H9 (cell line): ENCODE data around the gene ARHGEF17. TPM values are rescaled to one million over a fixed set of nuclear protein-coding genes. Genes with fewer than 3 reads are reported as not detected.

Experiments
- DNase-seq: peaks from one replicate; pipeline ENCODE4 v3.0.0-alpha.2; 2017
- H2AFZ ChIP-seq: one replicate; pipeline ENCODE4 v1.6.1; 2013; ENCODE audit warnings: mild to moderate bottlenecking, low read length, control low read depth, moderate library complexity
- H2AK5ac ChIP-seq: 2 replicates; pipeline ENCODE4 v1.6.1; 2013; ENCODE audit warnings: low read length, control low read depth, mixed read lengths; ENCODE audit not compliant: insufficient read length
- H2BK120ac ChIP-seq: one replicate; pipeline ENCODE4 v1.6.1; 2013; ENCODE audit warnings: low read depth, mild to moderate bottlenecking, low read length, control low read depth, inconsistent platforms; ENCODE audit not compliant: poor library complexity, severe bottlenecking
- H2BK12ac ChIP-seq: 2 replicates; pipeline ENCODE4 v1.6.1; 2013; ENCODE audit warnings: low read length, control low read depth, mixed read lengths, low read depth; ENCODE audit not compliant: insufficient read length
- H2BK15ac ChIP-seq: 2 replicates; pipeline ENCODE4 v1.6.1; 2013; ENCODE audit warnings: low read depth, low read length, control low read depth
- H2BK20ac ChIP-seq: one replicate; pipeline ENCODE4 v1.6.1; 2013; ENCODE audit warnings: low read depth, mild to moderate bottlenecking, low read length, control low read depth, inconsistent platforms; ENCODE audit not compliant: poor library complexity, severe bottlenecking
- H2BK5ac ChIP-seq: 2 replicates; pipeline ENCODE4 v1.6.1; 2013; ENCODE audit warnings: low read length, control low read depth, mixed read lengths; ENCODE audit not compliant: insufficient read length
- H3K14ac ChIP-seq: 2 replicates; pipeline ENCODE4 v1.6.1; 2013; ENCODE audit warnings: low read length, control low read depth; ENCODE audit not compliant: insufficient read depth
- H3K18ac ChIP-seq: 2 replicates; pipeline ENCODE4 v1.6.1; 2013; ENCODE audit warnings: low read depth, mild to moderate bottlenecking, mixed read lengths, low read length, control low read depth; ENCODE audit not compliant: insufficient read length
- H3K23ac ChIP-seq: 2 replicates; pipeline ENCODE4 v1.6.1; 2013; ENCODE audit warnings: low read length, control low read depth, mixed read lengths, low read depth; ENCODE audit not compliant: insufficient read length
- H3K23me2 ChIP-seq: 2 replicates; pipeline ENCODE4 v1.6.1; 2013; ENCODE audit warnings: low read depth, mild to moderate bottlenecking, mixed read lengths, low read length, control low read depth; ENCODE audit not compliant: insufficient read length, poor library complexity, severe bottlenecking
- H3K27ac ChIP-seq: 2 replicates; pipeline ENCODE4 v1.5.1; 2013; ENCODE audit warnings: low read length, control low read depth, mixed read lengths, low read depth; ENCODE audit not compliant: insufficient read length
- H3K27me3 ChIP-seq: 2 replicates; pipeline ENCODE4 v1.6.1; 2013; ENCODE audit warnings: low read length, control low read depth, inconsistent platforms; ENCODE audit not compliant: insufficient read depth
- H3K4ac ChIP-seq: 2 replicates; pipeline ENCODE4 v1.6.1; 2013; ENCODE audit warnings: low read depth, mild to moderate bottlenecking, control low read depth, inconsistent platforms, low read length, moderate library complexity
- H3K4me1 ChIP-seq: 2 replicates; pipeline ENCODE4 v1.6.1; 2013; ENCODE audit warnings: low read length, control low read depth, inconsistent platforms; ENCODE audit not compliant: insufficient read depth
- H3K4me2 ChIP-seq: 2 replicates; pipeline ENCODE4 v1.6.1; 2013; ENCODE audit warnings: low read length, control low read depth, mixed read lengths; ENCODE audit not compliant: insufficient read length, insufficient read depth
- H3K56ac ChIP-seq: 2 replicates; pipeline ENCODE4 v1.6.1; 2013; ENCODE audit warnings: low read depth, mild to moderate bottlenecking, mixed read lengths, low read length, control low read depth; ENCODE audit not compliant: insufficient read length
- H3K79me1 ChIP-seq: 2 replicates; pipeline ENCODE4 v1.6.1; 2013; ENCODE audit warnings: low read depth, mild to moderate bottlenecking, moderate library complexity, low read length, control low read depth, inconsistent platforms; ENCODE audit not compliant: insufficient read depth, poor library complexity, severe bottlenecking
- H3K79me2 ChIP-seq: 2 replicates; pipeline ENCODE4 v1.6.1; 2013; ENCODE audit warnings: low read length, control low read depth, inconsistent platforms; ENCODE audit not compliant: insufficient read depth
- H3K9ac ChIP-seq: 2 replicates; pipeline ENCODE4 v1.6.1; 2013; ENCODE audit warnings: low read length, control low read depth, mixed read lengths; ENCODE audit not compliant: insufficient read length; ENCODE audit errors: extremely low read depth
- H3K9me3 ChIP-seq: one replicate; pipeline ENCODE4 v1.6.1; 2013; ENCODE audit warnings: low read depth, low read length, inconsistent platforms; ENCODE audit not compliant: control insufficient read depth
- H3T11ph ChIP-seq: one replicate; pipeline ENCODE4 v1.6.1; 2013; ENCODE audit warnings: mild to moderate bottlenecking, low read length, control low read depth, inconsistent platforms
- H4K20me1 ChIP-seq: one replicate; pipeline ENCODE4 v1.6.1; 2013; ENCODE audit not compliant: control insufficient read depth, insufficient read length, insufficient read depth
- H4K5ac ChIP-seq: 2 replicates; pipeline ENCODE4 v1.6.1; 2013; ENCODE audit warnings: low read depth, mild to moderate bottlenecking, mixed read lengths, low read length, control low read depth; ENCODE audit not compliant: insufficient read length
- H4K8ac ChIP-seq: replicated peaks from 2 replicates; pipeline ENCODE4 v1.6.1; 2013; ENCODE audit warnings: low read length, control low read depth, mixed read lengths, low read depth; ENCODE audit not compliant: insufficient read length
- H4K91ac ChIP-seq: 2 replicates; pipeline ENCODE4 v1.6.1; 2013; ENCODE audit warnings: low read depth, mild to moderate bottlenecking, moderate library complexity, mixed read lengths, low read length, control low read depth; ENCODE audit not compliant: insufficient read length
- H3K27ac Mint-ChIP-seq, 3 experiments: 2 replicates in 2 of 3; 3 replicates in 1 of 3; pipeline ENCODE4 v1.8.0; 2020 to 2021; ENCODE audit warnings: mixed read lengths in 3 of 3, mild to moderate bottlenecking in 1 of 3, moderate library complexity in 1 of 3
- H3K27me3 Mint-ChIP-seq: 2 replicates; pipeline ENCODE4 v1.8.0; 2021; ENCODE audit warnings: low read depth, mild to moderate bottlenecking, moderate library complexity, mixed read lengths
- H3K36me3 Mint-ChIP-seq, 3 experiments: 2 replicates in 2 of 3; 3 replicates in 1 of 3; pipeline ENCODE4 v1.8.0; 2020 to 2021; ENCODE audit warnings: low read depth in 3 of 3, mixed read lengths in 3 of 3; ENCODE audit not compliant: insufficient read depth in 1 of 3
- H3K4me1 Mint-ChIP-seq, 2 experiments: 2 replicates each; pipeline ENCODE4 v1.8.0; 2020; ENCODE audit warnings: mixed read lengths in 2 of 2
- H3K4me3 Mint-ChIP-seq, 2 experiments: 2 replicates in 1 of 2; 3 replicates in 1 of 2; pipeline ENCODE4 v1.8.0; 2020 to 2021; ENCODE audit warnings: mild to moderate bottlenecking in 2 of 2, mixed read lengths in 2 of 2, moderate library complexity in 1 of 2
- H3K9me3 Mint-ChIP-seq, 2 experiments: 2 replicates in 1 of 2; 3 replicates in 1 of 2; pipeline ENCODE4 v1.8.0; 2020; ENCODE audit warnings: mild to moderate bottlenecking in 2 of 2, mixed read lengths in 2 of 2, moderate library complexity in 1 of 2
- WGBS: extraction: QIAGEN DNeasy Blood & Tissue Kit; methylation state at CpG from one replicate; pipeline ENCODE4 v1.1.7; 2013; ENCODE audit warnings: missing lambda C conversion rate, low lambda C conversion rate, mixed read lengths; ENCODE audit not compliant: insufficient read length; ENCODE audit errors: extremely low coverage; 5-methylcytosine and 5-hydroxymethylcytosine counted together
- total RNA-seq: library from RNA; stranded (reverse); gene quantifications from 2 replicates; pipeline ENCODE4 v1.2.1, GENCODE V29; 2021
- TF ChIP-seq, protein P1 (sequence below): fragments of 200-600 bp; sonication (generic); conservative IDR thresholded peaks from 3 replicates; pipeline ENCODE4 v1.8.0; 2021; ENCODE audit warnings: antibody characterized with exemption, mild to moderate bottlenecking

ARHGEF17 gene
- total RNA-seq, 1 experiment from 2014 or later: 7.4 TPM

DNA sequence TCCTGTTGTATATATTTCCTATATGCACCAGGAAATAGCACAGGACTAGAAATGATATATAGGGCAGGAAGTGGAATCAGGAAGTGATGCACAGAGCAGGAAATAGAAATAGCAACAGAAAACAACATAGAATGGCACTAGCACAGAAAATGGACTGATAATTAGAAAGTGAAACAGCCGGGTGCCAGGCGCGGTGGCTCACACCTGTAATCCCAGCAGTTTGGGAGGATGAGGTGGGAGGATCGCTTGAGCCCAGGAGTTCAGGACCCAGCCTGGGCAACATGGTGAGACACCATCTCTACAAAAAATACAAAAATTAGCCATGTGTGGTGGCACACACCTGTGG lies 58.2 kb downstream of the ARHGEF17 start:
- no peak overlapping the region for H3K56ac ChIP-seq
- H3K23me2 ChIP-seq: peaks cover 2% of the 10 kb centered on the region
- H2BK5ac ChIP-seq: no peak overlapping the region
- H3K27me3 ChIP-seq: no peaks in the 10 kb centered on the region
- no peak overlapping the region for H2BK120ac ChIP-seq
- no peak overlapping the region for H2BK15ac ChIP-seq
- Mint-ChIP-seq H3K27ac (no peak overlapping the region), H3K4me3 (no peak overlapping the region), H3K9me3 (no peaks in the 10 kb centered on the region), H3K27me3 (peaks cover 7% of the 10 kb centered on the region), H3K36me3 (peaks cover 4 to 14% (median 4%) of the 10 kb centered on the region in 3 experiments; a peak in 4 of 7 replicates), H3K4me1 (peaks cover 3 to 7% of the 10 kb centered on the region in 2 experiments; a peak in 3 of 4 replicates)
- WGBS: no CpG with 5 or more reads among the region's 4 CpGs
- H3K14ac ChIP-seq: no peak overlapping the region
- H4K20me1 ChIP-seq: no peaks in the 10 kb centered on the region
- H2AFZ ChIP-seq: no peak overlapping the region
- H3K9ac ChIP-seq: no peak overlapping the region
- no peak overlapping the region for H3K4me2 ChIP-seq
- H3K79me2 ChIP-seq: no peaks in the 10 kb centered on the region
- no peaks in the 10 kb centered on the region for H3K4me1 ChIP-seq
- TF ChIP-seq, protein P1, sequence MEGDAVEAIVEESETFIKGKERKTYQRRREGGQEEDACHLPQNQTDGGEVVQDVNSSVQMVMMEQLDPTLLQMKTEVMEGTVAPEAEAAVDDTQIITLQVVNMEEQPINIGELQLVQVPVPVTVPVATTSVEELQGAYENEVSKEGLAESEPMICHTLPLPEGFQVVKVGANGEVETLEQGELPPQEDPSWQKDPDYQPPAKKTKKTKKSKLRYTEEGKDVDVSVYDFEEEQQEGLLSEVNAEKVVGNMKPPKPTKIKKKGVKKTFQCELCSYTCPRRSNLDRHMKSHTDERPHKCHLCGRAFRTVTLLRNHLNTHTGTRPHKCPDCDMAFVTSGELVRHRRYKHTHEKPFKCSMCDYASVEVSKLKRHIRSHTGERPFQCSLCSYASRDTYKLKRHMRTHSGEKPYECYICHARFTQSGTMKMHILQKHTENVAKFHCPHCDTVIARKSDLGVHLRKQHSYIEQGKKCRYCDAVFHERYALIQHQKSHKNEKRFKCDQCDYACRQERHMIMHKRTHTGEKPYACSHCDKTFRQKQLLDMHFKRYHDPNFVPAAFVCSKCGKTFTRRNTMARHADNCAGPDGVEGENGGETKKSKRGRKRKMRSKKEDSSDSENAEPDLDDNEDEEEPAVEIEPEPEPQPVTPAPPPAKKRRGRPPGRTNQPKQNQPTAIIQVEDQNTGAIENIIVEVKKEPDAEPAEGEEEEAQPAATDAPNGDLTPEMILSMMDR: no peak
- H4K8ac ChIP-seq: no peak overlapping the region
- H3K18ac ChIP-seq: no peak overlapping the region
- no peaks in the 10 kb centered on the region for H3K9me3 ChIP-seq
- no peak overlapping the region for H2BK20ac ChIP-seq
- no peak overlapping the region for H3K4ac ChIP-seq
- no peak overlapping the region for H3K27ac ChIP-seq
- H4K91ac ChIP-seq: no peak overlapping the region
- H2AK5ac ChIP-seq: no peak overlapping the region
- H4K5ac ChIP-seq: no peak overlapping the region
- no peak overlapping the region for H2BK12ac ChIP-seq
- no peaks in the 10 kb centered on the region for H3K79me1 ChIP-seq
- H3K23ac ChIP-seq: no peak overlapping the region
- DNase-seq: no peak
- H3T11ph ChIP-seq: no peak overlapping the region
